ENCODE results near the gene HOMER2.
"Not testable (repeated sequence)": the region's sequence is repeated elsewhere in the genome, so short reads cannot be mapped to it uniquely, and the experiment has no call there.

Gene HOMER2

DNA sequence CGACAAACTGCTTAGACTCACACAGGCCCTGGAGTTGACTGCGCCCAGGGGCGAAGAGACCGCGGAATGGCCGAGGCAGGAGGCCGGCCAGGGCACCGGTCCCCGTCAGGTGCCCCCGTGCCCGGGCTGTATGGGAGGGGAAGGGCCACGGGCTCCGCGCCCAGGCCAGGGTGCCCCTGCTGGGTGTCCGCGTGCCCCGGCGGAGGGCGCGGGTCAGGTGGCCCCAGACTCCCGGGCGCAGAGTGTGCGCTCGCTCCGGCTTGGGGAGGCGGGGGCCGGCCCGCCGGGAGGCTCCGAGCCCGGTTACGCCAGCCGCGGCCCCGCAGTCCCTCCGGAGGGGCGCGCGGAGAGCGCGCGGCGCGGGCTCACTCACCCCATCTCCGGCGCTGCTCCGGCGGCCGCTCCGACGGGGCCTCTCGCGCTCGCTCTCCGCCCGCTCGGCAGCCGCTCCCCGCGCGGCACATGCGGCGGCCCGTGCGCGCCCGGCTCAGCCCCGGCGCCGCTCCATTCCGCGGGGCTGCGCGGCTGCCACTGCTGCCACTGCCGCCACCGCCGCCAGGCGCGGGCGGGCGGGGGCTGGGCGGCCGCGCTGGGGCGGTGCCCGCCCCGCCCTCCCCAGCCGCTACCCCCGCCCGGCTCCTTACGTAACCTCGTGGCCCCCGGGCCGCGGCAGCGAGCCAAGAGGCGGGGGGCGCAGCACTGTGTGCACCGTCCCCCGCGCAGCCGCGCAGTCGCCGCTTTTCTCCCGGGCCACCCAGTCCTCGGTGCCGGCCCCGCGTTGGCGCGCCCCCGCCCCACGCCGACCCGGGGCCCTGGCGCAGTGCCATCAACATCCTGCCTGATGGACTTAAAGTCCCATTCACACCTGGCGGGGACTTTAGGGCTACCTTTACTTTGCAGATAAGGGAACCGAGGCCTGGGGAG is at the start of gene HOMER2:
TSS of gene HOMER2 (minus strand) at position 563 of the 924 bp plus-strand sequence. CDS start at position 378, 185 bp downstream.
- no peak for DNase-seq

DNA sequence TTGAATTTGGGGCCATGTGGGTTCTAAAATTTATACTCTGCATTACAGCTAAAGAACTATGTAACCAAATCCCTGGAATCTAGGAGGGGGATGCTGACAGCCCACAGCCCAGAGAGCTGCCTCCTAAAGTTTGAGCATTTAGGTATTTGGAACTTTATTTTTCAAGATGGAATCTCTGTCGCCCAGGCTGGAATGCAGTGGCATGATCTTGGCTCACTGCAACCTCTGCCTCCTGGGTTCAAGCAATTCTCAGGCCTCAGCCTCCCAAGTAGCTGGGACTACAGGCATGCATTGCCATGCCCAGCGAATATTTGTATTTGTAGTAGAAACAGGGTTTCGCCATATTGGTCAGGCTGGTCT is 48.1 kb upstream of the HOMER2 start:
- not testable (repeated sequence) for DNase-seq

DNA sequence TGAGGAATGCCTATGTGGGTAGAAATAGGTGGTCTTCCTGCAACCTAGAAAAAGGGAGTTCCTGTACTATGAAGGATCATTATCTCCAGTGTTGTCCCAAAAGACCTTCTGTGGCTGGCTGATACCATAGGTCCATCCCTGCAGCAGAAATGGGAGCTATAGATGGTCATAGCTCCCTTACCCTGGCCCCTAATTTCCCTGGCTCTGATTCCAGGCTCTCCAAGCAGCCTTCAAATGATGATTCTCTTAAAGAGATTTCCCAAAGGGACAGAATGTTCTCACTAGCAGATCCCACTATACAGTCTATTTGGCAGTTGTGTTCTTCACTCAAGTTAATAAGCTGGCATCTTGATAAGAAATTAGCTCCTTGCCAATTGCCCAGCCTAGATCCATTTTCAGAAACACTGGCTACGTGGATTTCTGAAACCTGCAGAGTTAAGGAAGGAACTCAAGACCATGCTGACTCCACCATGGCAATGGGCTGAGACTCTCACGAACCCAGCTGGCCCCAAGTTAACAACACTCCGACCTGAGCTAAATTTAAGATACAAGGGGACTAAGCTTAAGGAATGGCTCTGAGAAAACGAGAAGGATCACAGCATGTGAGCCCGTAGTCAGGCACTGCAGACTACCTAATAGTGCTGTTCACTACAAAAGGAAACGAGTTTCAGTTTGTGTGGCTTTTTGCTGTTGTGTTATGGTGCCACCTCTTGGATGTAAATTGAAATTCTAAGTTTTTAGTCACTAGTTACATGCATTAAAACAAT is 47.6 kb upstream of the HOMER2 start:
- DNase-seq: peak; percentile 3 to 66 (median 11)

DNA sequence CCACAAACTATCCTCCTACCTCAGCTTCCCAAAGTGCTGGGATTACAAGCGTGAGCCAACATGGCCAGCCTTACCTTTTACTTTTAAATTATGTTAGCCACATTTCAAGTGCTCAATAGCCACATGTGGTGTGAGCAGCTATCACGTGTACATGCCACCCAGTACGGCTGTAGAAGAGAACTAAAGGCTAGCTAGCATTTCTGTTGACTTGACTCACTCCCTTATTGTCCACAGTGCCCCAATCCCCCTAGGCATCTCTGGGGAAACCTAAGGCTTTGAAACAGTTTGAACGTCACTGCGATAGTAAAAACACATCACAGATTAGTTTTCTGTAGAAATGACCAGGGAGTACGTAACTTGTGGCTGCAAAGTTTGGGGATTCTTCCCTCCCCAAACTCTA is 46.9 kb upstream of the HOMER2 start:
- DNase-seq: no peak

DNA sequence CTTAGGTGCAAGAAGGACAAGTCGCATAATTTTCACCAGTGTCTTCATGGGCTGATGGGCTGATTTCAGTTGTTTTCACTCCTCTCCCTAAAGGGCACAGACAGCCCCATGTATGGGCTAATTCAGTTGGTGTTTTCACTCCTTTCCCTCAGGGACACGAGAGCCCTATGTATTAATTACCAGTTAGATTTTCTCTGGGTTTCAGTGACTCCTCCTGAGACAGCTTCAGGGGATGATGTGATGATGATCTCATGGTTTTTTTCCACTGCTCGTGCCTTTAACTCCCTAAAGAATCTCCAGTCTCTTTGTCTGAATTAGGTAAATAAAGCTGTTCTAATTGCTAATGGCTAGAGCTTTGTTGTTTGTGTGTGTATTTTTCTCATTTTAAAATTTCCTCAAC is 43.4 kb upstream of the HOMER2 start:
- no peak for DNase-seq

DNA sequence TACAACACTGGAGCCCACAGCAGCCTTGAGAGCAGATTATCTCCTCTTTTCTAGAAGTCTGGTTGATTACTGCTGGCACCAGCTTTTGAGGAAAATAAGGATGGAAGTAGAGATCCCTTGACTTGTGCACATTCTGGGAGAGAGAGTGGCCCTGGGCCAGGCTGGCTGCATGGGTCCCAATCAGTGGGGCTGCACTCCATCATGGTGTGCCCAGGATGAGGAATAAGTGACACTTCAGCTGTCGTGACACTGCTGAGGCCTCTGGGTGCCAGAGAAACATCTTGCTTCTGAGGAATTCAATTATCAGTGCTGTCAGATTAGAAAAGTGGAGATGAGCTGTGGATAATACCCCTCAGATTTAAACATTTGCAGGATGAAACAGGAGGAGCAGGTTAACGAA is 42.6 kb upstream of the HOMER2 start:
- no peak for DNase-seq

DNA sequence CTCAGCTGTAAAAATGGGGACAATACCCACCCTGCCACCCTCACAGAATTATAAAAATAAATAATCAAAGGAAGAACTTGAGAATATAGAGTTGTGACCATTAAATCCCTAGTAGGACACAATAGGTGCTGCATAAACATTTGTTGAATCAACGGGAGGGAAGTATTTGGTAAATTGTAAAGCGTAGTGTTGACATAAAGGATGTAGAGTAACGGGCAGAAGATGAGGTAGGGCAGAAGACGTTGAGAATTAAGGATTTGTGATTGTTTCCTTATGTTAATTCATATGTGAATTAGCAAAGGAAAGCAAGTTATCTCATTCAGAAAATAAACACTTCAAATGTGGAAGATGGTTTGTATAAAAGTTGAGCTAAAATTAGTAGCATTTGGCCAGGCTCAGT is 40.6 kb upstream of the HOMER2 start:
- no peak for DNase-seq

DNA sequence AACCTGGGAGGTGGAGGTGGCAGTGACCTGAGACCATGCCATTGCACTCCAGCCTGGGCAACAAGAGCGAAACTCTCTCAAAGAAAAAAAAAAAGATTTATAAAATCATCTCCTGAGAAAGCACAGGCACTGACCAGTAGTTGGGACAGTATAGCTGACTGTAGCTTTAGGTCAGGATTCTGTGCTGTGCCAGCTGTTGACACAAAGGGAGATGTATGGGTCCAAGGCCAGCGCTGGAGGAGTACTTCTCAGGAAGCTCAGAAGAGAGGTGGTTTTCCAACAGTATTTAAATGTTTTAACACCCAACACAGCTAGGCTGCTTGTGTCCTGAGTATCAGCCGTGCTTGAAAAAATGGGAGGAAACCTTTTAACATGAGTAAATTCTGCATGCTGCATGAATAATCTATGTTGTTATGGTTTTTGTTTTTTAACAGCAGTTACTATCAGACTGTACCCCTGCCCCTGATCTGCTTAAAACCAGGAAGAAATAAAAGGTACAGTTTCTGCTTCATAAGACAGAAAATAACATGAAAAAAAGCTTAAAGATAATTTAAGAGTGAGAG is 40.0 kb upstream of the HOMER2 start:
- no peak for DNase-seq

DNA sequence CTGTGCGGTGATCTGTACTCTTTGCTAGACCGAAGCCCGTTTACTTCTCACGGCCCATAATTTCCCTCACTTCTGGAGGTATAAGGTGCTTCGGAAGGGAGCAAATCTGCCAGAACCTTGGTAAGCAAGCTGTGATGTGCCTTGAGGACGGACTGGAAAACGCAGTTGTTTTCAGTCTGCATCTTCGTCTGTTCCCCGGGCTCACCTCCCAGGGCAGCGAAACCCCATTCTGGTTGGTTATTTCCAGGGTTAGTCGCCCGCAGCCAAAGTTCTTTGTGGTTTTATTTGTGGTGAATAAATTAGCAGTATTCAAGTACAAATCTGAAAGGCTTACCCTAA is 33.9 kb upstream of the HOMER2 start:
- peak in 3 of 6 experiments; percentile 8 to 37 (median 10) for DNase-seq

DNA sequence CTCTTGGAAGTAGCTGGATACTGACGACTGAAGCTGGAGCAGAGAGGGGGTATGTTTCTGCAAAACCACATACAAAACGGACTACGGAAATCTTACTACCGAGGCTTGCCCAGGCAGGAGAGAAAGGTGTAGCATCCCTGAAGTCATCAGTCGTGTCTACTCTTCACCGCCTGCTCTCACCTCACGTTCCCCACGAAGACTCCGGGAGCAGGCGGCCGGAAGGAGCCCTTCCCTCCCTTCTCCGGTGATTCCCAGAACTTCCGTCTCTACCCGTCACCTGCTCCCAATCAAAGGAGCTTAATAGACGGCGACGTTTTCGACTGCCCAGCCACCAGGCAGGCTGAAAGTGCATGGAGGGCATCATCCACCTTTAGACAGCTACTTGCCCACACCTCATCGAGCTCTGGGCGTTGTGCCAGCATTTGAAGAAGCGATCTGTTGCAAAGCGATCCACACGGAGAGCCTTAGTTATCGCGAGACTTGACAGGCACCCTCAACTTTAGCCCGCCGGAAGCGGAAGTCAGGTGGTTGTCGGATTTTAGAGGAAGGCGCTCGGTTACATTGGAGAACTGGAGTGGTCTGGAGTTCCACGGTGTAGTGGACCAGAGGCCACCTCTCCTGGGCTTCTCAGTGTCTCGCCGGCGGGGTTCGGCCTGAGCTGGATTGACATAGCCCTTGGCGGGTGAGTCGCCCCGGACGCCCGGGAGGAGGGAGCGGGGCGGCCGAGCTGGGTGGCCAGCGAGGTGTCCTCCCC is 33.3 kb upstream of the HOMER2 start, which contains the start of gene RAMAC:
TSS of gene RAMAC (plus strand) at position 523 of the 754 bp plus-strand sequence. CDS start 2,809 bp downstream, outside the sequence.
- peak; percentile 83 to 94 (median 92) for DNase-seq

DNA sequence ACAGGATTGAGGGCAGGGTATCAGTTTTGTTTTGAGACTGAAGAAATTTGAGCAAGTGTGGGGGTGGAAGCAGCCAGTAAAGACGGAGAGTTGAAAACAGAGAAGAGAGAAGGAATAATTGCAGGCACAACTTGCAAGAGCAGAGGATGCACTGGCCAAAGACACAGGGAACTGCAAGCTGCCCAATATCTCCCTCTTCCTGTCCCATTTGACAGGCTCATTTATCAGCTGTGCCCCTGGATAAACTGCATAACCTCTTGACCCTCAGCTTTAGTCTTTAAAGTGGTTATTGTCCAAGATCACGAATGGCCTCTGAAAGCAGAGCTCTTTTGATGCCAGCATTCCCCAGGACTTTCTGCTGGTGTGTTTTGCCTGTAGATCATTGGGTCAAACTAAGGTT is 28.5 kb upstream of the HOMER2 start:
- DNase-seq: no peak

DNA sequence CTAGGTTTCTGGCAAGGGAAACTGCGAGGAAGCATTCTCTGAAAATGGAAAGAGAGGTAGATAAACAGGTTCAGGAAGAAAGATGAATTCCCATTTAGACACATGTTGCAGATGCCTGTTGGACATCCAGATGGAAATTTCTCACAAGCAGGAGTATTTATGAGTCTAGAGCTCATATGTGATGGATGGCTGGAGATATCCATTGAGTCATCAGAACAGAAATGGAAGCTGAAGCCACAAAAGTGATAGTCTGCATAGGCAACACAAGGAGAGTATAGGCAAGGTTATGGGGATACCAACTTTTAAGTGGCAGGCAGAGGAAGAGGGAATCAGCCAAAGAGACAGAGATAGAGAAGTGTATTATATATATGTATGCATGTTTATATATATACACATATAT is 27.2 kb upstream of the HOMER2 start:
- no peak for DNase-seq

DNA sequence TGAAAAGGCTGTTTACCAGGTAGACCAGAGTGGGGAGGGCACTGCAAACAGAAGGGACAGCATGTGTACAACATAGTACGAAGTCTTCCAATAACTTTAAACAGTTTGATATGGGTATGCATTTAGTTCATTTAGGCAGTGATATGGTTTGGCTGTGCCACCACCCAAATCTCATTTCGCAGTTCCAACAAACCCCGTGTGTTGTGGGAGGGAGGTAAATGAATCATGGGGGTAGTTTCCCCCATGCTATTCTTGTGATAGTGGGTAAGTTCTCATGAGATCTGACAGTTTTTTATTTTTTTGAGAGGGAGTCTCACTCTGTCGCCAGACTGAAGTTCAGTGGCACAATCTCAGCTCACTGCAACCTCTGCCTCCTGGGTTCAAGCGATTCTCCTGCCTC is 25.9 kb upstream of the HOMER2 start:
- no peak for DNase-seq

DNA sequence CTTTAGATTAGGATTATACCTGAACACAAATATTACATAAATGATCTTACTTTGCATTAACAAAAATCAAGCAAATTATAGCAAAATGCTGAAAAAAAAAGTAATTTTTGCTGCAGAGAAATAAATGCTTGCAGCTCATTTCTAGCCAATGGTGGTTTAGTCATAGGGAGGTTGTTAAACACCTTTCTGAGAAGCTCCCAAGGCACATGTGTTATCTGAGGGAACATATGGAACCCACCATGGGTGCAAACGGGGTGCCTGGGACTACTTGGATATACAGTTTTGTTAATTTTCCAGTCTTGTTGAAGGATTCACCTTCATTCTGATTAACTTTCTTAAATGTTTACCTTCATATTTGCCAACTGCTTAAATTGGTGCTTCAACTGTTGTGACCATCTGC is 24.6 kb upstream of the HOMER2 start:
- no peak for DNase-seq

DNA sequence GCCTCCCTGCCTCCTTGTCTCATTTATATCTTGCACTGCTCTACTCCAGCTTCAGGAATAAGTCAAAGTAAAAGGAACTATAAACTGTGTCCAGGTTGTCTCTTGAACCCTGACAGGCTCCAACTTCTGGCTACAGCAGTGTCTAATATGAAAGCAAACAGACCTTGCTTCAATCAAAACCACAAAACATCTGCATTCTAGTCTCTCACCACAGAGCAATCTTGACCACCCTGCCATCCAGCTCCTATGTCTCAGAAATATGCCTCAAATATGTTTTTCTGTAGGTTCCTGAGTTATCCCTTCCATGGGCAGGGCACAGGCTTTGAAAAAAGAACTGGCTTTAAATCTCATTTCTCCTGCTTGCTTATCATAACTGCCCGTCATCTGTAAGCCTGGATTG is 20.5 kb upstream of the HOMER2 start:
- no peak for DNase-seq

DNA sequence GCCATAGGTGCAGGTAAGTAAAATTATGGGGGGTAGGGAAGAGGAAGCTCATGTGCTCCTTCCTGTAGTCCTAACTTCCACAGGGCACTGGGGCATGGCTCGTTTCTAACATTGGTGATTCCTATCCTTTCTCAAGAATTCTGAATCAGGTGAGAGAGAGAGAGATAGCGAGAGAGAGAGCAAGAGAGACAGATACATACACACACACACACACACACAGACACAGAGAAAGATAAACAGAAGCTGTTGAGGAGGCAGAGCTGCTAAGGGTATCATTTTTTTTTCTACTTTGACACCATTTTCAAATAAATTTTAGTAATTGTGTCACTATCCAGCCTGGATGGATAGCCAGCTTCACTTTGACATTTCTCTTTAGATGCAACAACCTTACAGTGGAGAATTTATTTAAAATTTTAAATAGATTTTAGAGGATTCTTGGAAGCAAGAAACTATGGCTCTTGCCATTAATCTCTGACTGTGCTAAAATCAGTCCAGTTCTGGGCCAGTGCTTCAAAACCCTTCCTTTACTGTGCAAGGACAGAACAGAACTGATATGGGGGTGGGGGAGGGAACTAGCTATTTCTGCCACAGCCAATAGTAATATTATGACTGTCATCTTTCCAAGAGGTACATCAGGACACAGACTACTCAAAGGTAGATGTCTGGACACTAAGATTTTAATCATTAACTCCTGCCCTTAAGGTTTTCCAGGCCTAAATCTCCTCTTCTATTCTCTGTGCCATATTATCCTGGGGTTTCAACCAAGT is 18.9 kb upstream of the HOMER2 start:
- no peak for DNase-seq

DNA sequence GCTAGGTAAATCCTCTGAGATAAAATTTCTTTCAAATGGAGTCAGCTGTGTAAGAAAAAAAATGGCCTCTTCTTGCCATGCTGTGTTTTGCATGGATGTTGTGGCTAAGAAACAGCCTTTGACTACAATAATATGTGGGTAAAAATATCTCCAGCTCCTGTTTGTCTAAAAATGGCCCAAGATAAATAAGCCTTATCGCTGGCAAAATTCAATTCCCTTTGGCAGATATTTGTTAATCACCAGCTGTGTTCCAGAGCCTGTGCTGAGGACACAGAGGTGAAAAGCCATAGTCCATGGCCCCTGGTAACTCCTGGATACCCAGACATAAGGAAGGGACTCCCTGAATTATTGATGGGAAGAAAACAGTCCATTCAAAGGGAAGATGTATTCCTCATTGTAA is 18.2 kb upstream of the HOMER2 start:
- DNase-seq: no peak

DNA sequence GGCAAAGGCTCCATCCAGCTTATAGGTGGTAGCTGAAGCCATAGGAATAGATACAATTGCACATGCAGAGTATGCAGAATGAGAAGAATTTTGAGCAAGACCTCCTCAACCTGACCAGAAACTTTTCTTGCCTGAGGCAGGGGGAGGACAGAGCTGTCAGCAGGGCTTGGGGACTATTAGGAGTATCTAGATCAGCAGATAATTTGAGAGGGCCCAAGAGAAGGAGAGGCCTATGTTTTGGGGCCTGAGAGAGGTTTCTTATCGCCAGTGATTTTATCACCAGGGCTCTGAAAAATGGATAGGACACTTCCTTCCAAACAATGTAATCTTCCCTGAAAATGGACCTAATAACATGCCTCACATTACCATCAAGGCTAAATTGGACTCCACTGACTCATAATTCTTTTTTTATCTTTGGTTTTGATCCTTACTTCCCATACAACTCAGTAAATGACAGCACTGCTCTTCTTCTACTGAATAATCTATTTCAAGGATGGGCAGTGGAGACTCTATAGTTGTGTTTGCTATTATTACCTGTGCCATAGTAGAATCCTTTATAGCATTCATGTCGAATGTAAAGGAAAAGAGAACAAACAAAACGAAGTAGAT is 17.7 kb upstream of the HOMER2 start:
- DNase-seq: no peak

DNA sequence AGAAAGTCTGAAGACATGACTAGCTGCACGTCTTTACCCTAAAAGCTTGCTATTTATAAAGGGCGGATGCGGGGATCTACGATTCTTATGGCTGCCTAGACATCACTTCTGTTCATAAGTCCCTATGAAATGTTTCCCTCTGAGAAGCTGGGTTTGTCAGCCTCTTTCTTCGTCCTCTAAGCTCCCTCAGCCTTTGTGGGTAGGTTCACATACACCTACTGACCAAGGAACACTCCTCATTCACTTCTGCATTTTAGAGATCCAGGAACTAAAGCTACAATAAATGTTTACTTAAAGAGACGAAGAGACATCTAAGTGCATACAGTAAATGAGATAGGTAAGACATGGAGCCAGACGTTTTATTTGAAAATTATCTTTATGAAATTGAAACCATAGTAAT is 16.8 kb upstream of the HOMER2 start:
- no peak for DNase-seq

DNA sequence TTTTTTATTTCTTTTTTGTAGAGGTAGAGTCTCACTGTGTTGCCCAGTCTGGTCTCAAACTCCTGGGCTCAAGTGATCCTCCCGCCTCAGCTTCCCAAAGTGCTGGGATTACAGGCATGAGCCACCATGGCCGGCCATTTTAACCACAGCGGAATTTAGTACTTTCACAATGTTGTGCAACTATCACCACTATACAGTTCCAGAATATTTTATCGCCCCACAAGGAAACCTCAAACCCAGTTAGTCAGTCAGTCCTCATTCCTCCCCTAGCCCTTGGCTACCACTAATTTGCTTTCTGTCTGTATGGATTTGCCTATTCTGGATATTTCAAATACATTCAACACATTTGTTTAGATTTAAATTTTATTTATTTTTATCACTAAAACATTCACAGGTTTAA is 15.5 kb upstream of the HOMER2 start:
- DNase-seq: no peak

DNA sequence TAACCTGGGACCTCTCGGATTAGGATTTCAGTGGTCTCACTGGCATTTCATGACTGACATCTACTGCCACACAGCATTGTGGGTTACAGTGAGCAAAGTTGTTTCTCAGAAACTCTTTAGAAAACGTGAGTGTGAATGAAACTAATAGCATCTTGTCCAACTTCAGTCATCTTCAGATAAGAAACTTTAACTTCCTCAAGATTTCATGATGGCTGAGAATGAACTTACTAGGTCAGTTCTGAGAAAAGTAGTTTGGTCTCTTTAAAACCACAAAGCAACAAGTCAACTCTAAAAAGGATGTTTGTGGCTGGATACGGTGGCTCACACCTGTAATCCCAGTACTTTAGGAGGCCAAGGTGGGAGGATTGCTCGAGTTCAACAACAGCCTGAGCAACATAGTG is 14.2 kb upstream of the HOMER2 start:
- DNase-seq: no peak

DNA sequence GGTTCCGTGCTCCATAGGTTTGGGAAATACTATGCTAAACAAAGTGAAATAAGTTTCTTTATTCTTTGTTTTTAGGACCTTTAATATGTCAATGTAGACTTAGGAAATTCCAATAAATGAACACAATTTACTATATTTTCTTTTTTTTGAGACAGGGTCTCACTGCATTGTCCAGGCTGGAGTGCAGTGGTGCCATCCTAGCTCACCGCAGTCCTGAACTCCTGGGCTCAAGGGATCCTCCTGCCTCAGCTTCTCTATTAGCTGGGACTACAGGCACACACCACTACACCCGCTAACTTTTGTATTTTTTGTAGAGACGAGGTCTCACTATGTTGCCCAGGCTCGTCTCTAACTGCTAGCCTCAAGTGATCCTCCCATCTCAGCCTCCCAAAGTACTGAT is 12.4 kb upstream of the HOMER2 start:
- DNase-seq: no peak
